ENCODE measurements around the gene HNRNPLL.

The HNRNPLL gene

DNA sequence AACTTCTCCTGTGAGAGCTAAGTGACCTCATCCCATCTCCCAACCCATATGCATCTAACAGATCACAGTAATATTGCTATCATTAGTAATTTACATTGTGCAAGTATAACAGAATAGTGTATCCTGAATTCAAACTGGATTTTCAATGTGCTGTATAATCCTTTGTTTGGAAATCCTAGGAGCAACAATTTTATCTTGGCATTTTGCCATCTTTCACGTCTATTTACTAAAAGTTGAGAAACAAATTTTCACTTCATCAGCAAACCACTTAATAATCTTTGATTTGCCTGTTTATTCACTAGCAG is 3.8 kb downstream of the HNRNPLL start:
- no peak for TF ChIP-seq ZFX (IDR thresholded peaks at IDR 0.05)
- TF ChIP-seq, protein P1, sequence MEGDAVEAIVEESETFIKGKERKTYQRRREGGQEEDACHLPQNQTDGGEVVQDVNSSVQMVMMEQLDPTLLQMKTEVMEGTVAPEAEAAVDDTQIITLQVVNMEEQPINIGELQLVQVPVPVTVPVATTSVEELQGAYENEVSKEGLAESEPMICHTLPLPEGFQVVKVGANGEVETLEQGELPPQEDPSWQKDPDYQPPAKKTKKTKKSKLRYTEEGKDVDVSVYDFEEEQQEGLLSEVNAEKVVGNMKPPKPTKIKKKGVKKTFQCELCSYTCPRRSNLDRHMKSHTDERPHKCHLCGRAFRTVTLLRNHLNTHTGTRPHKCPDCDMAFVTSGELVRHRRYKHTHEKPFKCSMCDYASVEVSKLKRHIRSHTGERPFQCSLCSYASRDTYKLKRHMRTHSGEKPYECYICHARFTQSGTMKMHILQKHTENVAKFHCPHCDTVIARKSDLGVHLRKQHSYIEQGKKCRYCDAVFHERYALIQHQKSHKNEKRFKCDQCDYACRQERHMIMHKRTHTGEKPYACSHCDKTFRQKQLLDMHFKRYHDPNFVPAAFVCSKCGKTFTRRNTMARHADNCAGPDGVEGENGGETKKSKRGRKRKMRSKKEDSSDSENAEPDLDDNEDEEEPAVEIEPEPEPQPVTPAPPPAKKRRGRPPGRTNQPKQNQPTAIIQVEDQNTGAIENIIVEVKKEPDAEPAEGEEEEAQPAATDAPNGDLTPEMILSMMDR (conservative IDR thresholded peaks at IDR 0.05), result no peak
- H3K27ac ChIP-seq, result no peak overlapping the region

DNA sequence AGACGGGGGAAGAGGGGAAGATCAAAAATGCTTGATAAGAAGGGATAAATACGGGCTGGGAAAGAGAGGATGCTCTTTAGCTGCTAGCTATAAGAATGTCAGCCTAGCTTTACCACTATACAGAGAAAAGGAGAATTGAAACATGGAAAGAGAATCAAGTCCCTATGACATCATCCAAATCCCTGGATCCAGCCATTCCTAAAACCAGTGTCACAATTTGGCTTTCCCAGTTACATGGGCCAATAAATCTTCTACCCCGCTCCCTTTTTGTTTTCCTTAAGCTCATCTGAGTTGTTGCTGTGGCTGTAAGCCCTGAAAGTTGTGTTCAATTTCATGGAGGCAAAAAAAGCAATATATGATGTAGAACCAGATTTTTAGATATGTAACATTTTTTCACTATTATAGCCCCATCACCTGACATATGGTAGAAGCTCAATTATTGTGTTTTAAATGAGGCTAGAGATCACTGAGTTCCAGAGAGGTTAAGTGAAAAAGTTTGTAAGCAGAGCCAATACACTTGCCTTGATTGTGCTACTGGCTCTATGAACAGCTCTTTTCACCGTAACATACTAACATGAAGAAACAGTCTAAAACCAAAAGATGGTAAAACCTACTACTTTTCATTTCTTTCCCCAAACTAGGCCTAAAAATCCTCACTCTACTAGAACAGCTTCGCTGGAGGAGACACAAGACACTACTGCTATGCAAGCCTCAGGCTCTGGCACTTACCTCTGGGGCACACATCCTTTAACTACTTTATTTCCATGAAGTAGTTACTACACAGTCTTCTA is 4.3 kb downstream of the HNRNPLL start:
- no peak overlapping the region for H3K27ac ChIP-seq
- TF ChIP-seq ZFX (IDR thresholded peaks at IDR 0.05), result no peak
- TF ChIP-seq, protein P1 (conservative IDR thresholded peaks at IDR 0.05), result no peak

DNA sequence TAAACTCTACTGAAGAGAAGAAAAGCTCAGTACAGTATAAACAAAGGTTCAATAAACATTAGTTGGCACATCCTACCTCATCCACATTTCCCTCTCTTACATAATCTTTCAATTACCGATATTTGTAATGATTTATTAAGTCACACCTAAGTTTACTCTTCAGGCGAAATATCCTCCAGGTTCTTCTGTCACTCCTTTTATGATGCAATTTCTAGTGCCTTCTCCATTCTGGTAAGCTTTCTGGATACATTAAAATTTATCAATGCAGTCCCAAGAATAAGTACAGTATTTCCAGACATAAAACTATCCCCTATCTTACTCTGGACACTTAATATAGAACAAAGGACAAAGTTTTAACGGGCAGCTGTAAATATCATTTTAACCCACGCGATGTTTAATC is 5.6 kb downstream of the HNRNPLL start:
- H3K27ac ChIP-seq, result no peak overlapping the region

DNA sequence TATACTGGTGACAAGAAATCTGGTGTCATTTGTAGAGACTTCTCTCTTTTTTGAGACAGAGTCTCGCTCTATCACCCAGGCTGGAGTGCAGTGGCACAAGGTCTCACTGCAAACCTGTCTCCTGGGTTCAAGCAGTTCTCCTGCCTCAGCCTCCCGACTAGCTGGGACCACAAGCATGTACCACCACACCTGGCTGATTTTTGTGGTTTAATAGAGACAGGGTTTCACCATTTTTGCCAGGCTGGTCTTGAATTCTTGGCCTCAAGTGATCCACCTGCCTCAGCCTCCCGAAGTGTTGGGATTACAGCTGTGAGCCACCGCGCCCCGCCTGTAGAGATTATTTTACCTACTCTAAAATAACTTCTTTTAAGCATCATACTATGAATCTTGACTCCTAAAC is 6.5 kb downstream of the HNRNPLL start:
- no peak overlapping the region for H3K27ac ChIP-seq
- TF ChIP-seq ZFX (IDR thresholded peaks at IDR 0.05), result no peak
- TF ChIP-seq, protein P1 (conservative IDR thresholded peaks at IDR 0.05), result no peak

More for the DNA sequence above, 5.6 kb downstream of the HNRNPLL start:
- TF ChIP-seq, protein P1 (conservative IDR thresholded peaks at IDR 0.05), result no peak
- no peak for TF ChIP-seq ZFX (IDR thresholded peaks at IDR 0.05)

DNA sequence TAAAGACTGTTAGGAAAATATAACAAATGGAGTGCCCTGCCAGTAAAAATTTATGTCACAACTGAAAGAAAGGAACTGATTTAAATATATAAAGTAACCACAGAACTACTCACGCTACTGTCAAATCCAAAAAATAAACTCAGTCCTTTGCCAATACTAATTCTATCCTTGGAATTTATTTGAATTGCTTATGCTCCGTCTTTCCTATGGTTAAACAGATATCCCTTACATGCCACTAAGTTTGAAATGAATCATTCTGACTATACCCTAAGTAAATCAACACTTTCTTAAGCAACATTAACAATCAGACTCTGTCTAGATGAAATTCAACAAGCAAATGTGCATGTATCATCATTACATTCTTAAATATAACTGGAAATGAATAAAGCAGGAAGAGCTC is 9.8 kb downstream of the HNRNPLL start:
- TF ChIP-seq, protein P1 (conservative IDR thresholded peaks at IDR 0.05), result no peak
- TF ChIP-seq ZFX (IDR thresholded peaks at IDR 0.05), result no peak
- no peak overlapping the region for H3K27ac ChIP-seq

DNA sequence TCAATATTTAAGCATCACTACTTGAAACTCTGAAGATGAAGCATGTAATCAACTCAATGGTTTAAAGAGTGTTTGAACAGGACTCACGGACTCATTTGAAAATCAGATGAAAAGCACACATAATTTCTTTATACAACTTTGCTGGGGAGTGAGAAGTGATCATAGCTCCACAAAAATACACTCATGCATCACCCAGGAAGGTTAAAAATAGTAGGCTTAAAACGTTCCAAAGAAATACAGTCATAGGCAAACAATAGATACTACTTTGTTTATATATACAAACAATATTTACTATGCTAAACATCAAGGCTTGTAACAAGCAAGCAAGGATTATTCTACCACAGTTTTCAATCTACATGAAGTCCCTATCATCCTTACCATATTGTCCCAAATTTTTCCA is 11.6 kb downstream of the HNRNPLL start:
- H3K27ac ChIP-seq, result no peak overlapping the region
- TF ChIP-seq, protein P1 (conservative IDR thresholded peaks at IDR 0.05), result no peak
- no peak for TF ChIP-seq ZFX (IDR thresholded peaks at IDR 0.05)

DNA sequence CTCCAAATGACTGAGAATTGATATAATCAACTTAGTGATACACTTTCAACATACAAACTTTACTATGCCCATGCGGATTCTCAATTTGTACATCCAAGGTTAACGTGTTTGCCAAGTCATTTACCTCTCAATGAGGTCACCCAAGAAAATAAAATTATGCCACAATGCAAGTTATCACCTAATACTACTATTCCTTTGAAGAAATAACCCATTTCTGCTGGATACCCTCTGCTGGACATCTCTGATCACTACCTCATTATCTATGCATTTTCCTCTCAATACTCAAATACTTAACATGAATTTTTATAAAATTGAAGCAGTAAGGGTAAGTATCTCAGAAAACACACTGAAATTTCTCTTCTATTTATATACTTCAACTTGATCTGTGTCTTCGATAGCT is 12.7 kb downstream of the HNRNPLL start:
- H3K27ac ChIP-seq, result no peak overlapping the region
- TF ChIP-seq ZFX (IDR thresholded peaks at IDR 0.05), result no peak
- TF ChIP-seq, protein P1 (conservative IDR thresholded peaks at IDR 0.05), result peak; percentile 25
